ENCODE data around the gene PRELID3B.
"Not testable (repeated sequence)": the region's sequence is repeated elsewhere in the genome, so short reads cannot be mapped to it uniquely, and the experiment has no call there.

Gene PRELID3B

DNA sequence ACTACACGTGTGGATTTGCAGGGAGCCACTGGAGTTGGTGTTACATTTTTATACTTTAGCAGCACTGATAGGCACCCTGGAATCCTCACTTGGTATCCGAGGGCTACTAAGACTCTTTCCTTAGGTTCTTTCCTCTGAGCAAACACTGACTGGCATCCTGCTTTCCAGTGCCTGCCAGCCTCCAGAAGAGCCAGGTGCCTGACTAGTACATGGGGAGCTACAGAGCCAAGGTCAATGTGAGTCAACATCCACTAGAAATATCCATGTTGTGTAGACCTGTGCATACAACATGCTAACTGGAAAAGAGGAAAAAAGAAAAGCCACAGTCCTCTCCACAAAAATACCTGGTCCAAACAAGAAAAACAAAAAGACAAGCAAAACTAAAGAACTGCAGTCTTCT is 17.5 kb downstream of the PRELID3B start:
- DNase-seq: no peak

DNA sequence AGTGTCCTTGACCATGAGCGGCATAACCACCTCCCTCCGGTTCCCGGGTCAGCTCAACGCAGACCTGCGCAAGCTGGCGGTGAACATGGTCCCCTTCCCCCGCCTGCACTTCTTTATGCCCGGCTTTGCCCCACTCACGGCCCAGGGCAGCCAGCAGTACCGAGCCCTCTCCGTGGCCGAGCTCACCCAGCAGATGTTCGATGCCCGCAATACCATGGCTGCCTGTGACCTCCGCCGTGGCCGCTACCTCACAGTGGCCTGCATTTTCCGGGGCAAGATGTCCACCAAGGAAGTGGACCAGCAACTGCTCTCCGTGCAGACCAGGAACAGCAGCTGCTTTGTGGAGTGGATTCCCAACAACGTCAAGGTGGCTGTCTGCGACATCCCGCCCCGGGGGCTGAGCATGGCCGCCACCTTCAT is 18.5 kb downstream of the PRELID3B start:
- no peak for DNase-seq

DNA sequence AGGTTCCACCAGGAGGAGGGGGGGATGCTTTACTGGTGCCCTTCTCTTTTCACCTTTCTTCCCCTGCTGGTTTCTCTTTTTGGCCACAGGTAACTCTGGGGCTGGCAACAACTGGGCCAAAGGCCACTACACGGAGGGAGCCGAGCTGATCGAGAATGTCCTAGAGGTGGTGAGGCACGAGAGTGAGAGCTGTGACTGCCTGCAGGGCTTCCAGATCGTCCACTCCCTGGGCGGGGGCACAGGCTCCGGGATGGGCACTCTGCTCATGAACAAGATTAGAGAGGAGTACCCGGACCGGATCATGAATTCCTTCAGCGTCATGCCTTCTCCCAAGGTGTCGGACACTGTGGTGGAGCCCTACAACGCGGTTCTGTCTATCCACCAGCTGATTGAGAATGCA is 19.0 kb downstream of the PRELID3B start:
- DNase-seq: no peak

DNA sequence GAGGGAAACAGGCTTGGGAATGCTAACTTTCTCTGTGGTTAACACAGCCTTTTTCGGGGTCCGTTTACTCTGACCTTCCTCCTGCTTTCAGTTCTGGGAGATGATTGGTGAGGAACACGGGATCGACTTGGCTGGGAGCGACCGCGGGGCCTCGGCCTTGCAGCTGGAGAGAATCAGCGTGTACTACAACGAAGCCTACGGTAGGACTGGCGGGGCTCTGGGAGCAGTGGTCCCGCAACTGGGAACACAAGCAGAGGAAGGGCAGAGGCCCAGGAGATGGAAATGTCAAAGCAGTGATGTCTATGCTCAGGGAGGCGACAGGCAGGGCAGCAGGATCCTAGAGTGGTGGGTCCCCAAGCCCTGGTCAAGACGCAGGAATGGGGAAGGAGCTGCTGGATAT is 19.8 kb downstream of the PRELID3B start:
- no peak for DNase-seq

DNA sequence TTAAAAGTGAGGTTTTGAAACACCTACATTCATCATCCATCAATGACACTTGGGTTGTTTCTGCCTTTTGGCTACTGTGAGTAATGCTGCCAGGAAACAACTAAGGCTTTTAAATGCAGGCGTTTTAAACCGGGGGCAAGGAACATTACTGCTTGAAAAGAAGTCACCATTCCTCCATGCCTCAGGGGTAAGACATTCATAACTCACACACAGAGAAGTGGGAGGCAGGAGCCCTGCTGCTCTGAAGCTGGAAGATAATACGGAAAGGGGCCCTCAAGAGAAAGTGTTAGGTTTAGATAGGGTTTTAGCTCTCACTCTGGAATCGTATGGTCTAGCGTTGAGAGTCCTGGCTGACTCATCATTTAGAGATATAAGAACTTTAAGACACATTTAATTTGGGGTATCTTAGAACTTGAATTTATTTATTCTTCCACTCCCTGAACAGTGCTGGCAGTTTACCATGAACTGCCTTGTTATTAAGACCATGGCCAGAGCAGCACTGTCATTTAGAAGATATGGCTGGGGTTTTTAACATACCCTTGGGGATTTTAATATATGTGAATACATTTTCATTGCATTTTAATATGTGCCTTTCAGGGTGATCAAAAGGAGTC is 21.5 kb downstream of the PRELID3B start:
- DNase-seq: no peak

DNA sequence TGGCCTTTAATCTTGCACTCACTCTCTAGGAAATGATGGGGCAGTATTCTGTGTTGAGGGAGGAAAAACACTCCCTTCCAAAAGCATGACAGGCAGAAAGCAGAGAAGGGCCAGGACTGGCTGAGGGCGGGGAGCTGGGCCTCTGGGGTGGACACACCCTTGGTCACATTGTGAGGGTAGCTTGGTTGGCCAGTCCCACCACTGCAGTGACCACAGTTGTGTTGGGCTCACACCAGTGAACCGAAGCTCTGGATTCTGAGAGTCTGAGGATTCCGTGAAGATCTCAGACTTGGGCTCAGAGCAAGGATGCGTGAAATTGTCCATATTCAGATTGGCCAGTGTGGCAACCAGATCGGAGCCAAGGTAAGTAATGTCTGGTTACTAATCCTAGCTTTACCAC is 23.4 kb downstream of the PRELID3B start, which contains the start of gene TUBB1:
TUBB1 (plus strand) TSS at position 213 of the 400 bp plus-strand sequence; CDS start at position 307, 94 bp downstream.
- no peak for DNase-seq

DNA sequence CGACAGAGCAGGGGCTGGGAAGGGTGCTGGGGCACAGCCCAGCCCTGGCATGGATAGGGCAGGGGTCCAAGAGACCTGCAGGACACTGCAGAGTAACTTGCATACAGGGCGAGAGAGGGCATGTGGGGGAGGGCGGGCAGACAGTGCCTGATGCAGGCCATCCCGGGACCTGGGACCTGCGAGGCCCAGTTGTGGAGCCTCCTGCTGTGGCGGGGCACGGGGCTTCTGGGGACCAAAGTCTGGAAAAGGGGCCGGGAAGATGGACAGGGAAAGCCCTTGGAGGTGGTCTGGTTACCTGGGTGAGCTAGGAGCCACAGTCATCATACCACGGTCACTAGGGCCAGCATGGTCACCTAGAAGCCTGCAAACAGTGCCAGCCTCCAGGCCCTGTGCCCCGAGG is 23.8 kb downstream of the PRELID3B start:
- DNase-seq: no peak

DNA sequence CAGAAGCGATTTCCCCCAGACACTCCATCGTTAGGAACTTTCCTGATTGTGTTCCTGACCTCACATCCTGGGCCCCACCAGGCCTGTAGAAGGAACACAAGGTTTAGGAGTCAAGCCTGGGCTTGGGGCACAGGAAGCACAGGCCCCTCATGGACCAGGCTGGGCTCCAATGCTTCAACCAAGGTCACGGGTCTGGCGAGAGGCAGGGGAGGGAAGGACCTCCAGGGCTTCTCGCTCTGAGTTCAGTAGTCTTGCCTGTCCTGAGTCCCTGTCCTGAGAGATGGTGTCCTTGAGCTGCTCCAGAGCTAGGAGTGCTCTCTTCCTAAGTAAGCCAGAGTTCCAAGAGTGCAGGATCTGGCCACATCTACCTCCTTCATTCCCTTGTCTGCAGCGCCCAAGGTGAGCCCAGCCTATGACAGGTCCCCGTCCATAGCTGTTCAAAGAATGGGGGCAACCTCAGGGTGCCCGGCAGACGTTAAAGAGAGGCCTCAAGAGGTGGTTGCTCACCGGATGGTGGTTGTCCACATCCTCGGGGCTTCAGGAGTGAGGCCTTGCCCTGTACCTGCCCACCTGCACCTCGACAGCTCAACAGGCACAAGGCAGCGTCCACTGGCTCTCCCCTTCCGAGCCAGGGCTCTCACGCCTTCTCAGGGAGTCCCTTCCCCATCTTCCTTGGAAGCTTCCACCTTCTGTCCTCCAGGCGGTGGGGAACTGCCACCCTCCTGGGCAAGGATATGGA is 24.9 kb downstream of the PRELID3B start:
- DNase-seq: no peak

DNA sequence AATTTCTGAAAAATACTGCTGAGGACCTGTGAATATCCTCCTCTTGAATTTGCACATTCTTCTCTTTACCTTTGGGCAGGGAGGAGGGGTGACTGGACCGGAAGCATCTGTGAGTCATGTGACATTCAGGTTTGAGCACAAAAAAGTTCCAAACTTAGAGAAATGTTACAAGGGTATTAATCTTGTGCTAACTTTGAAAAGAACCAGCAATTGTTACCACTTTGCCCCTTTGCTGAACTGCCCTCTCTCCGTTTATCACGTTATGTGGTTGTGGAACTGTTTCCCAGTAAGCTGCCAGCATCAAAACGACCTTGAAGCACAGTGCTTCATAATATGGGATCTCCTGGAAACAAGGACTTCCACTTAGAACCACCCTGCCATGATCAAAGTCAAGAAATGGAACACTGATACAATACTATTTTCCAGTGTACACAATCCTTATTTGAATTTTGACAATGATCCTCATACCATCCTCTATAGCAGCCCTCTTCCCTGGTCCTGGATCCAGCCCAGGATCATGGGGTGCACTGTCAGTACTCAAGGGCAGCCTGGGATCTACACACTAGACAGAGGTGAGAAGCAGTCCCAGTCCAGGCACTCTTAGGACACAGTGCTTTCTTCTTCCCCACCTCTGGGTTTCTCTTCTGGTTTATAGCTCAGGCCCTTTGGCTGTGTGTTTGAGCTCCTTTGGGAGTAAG is 25.6 kb downstream of the PRELID3B start:
- DNase-seq: no peak

DNA sequence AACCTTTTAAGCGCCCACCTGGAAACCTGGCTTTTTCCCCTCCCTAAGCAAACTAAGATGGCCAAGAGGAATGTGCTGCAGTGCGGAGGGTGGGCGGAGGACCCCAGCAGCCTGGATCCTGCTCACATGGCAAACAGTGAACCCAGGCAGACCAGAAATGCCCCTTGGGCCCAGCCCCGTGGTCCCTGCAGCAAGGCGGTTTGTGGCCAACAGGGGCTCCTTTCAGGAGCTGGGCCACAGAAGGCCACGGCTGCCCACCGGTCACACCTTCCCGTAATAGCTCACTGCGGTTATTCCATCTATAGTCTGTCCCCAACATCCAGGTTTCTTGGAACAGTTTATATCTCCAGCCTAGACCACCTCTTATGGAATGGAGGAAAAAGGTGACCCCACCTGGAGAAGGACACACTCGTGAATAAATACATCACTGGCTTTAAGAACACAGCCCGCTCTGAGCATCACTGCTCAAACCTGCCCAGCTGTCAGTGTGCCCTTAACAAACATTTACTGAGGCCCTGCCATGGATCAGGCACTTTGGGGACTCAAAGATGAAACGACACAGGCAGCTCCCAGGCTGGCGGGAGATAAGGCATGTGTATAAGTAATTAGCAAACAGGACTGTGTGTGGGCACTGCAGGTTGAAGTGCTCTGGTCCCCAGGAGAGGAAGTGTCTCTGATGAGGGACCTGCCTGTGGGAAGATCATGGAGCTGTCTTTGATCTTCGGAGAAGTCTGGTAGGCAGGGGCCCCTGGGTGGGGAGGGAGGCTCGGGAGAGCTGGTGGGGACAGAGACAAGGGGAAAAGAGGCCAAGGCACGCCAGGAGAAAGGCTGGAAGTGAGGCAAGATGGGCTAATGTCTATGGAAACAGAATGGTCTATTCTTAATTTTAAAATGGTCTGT is 26.5 kb downstream of the PRELID3B start:
- DNase-seq: no peak

DNA sequence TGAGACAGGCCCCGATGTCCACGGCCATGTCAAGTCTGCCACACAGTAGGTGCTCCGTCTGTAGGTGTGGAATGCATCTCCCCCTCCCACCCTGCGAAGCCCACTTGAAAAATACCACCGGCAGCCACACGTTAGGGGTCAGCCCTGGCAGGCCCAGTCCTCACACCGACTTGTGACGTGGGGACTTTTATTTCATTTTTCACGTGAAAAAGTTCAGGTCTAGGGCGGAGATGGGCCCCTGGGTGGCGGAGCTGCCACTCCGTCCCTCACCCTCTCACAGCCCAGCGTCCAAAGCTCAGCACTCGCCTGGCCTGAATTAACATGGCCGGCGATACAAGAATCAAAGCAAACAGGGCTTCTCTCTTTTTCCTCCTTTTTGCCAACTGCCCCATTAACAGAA is 27.2 kb downstream of the PRELID3B start:
- no peak for DNase-seq

DNA sequence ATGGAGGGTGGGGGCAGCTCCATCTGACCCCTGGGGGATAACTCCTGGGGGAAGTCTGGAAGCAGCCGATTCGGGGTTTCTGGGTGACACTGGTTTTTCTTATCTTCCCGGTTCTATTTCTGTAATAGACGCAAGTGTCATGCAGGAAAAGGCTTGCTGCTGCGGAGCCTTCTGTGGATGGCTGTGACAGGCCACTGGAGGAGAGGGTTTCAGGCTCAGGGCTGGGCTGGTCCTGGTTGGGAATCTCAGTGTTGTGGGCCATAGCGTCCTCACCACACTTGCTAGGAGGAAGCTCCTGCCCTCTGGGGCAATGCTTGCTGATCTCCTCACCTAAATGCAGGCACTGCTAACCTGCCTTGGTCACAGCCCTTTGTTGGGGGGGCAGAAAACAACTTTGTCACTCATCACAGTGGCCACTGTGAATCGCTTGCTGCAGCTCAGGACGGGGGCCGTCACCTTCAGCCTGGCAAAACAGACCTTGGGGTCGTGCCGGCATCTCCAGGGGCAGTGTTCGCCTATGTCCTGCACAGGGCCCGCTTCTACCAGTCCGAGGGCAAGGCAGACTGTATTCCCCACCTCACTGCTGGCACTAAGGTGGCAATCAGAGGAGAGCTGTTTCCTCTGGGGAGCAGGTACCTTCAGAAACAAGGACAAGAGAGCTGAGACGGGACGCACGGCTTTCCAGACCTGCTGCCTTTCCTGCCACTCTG is 27.8 kb downstream of the PRELID3B start:
- DNase-seq: no peak

DNA sequence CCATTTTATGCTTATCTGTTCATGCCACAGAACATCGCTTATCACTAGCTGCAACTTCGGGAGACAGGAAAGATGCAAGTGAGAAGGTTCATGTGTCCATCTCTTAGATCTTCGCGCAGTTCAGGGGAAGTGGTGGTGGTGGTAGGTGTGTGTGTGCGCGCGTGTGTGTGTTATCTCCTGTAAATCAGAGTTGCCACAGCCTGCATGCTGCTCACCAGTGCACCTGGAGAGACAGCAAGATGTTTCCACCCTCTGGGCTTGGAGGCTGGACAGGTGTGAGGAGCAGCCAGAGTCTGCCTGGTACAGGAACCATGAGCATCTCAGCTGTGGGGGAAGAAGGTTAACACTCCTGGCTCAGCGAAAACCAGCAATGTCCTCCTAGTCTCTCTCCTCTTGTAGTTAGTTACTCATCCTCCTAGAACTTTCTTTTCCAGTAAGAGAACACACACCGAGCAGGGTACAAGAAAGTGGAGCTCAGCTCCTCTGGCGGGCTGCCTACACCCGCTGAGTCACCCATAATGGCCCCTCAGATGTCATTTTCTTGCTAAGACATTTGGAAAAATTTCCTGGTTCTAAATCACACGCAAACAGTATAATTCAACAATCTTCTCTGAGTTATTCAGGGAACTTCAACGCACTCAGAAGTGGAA is 28.5 kb downstream of the PRELID3B start:
- no peak for DNase-seq

DNA sequence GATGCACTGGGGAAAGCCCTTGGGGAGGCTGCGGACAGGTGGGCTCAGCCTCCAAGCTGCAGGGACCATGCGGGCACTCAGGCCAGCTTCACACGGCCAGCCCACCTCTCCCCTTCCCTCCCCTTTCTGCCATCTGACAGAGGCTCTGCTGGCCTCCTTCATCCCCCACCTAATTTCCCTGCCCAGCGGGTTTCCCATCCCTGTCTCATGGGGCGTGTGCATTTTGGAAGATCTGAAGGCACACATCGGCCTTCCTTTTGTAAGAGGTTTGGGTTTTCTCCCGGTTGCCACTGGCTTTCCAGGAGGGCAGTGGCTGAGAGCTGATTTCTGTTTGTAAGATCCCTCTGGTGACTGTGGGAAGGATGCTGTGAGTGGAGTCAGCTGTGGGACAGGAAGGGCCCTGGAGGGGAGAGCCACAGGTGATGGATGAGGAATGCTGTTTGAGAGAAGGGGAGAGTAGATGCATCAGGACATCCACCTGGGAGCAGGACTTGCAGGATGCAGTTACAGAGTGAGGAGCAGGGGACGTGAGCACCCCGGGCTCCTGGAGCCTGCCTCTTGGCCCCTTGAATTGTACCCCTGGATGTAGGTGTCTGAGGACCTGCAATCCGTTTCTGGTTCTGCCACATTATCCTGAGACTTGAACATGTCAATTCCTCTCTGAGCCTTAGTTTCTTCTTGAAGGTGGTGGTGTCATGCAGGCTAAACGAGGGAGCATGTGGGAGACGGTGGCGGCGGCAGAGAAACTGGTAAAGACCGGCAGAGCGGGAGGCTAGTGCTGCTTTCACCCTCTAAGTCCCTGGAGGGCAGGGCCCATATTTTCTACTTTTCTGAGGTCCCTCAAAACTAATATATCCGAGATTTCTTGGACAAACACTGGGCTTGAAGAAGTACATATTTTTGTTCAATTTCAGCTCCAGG is 29.3 kb downstream of the PRELID3B start:
- no peak for DNase-seq

DNA sequence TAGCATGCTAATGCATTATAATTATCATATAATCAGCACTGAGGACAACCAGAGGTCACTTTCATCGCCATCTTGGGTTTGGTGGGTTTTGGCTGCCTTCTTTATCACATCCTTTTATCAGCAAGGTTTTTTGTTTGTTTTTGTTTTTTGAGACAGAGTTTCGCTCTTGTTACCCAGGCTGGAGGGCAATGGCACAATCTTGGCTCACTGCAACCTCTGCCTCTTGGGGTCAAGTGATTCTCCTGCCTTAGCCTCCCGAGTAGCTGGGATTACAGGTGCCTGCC is 30.8 kb downstream of the PRELID3B start:
- not testable (repeated sequence) for DNase-seq

DNA sequence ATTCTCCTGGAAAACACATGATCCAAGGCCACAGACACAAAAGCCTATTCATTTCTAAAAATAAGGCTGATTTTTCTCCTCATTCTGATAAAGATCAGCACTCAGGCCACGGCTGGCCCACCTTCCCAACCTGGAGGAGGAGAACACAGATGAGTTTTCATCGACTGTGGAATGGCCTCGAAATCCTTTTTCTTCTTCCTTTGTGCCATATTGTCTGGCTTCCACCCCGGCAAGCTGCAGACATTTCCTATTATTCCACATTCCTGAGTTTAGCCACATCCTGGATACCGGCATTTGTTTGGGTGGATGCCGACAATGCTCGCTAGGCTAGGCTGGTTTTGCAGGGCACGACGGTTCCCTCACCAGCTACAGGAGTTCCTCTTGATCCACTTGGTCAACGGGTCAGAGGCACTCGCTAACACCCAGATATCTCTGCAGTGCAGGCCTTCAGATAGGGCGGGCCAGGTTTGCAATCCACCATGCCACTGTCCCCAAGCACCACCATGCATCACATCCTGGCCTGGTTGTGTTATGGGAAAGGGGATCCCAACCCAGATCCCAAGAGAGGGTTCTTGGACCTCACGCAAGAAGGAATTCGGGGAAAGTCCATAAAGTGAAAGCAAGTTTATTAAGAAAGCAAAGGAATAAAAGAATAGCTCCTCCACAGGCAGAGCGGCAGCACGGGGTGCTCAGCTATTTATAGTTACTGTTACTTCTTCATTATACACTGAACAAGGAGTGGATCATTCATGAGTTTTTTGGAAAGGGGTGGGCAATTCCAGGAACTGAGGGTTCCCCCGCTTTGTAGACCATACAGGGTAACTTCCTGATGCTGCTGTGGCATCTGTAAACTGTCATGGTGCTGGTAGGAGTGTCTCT is 31.4 kb downstream of the PRELID3B start:
- DNase-seq: no peak

DNA sequence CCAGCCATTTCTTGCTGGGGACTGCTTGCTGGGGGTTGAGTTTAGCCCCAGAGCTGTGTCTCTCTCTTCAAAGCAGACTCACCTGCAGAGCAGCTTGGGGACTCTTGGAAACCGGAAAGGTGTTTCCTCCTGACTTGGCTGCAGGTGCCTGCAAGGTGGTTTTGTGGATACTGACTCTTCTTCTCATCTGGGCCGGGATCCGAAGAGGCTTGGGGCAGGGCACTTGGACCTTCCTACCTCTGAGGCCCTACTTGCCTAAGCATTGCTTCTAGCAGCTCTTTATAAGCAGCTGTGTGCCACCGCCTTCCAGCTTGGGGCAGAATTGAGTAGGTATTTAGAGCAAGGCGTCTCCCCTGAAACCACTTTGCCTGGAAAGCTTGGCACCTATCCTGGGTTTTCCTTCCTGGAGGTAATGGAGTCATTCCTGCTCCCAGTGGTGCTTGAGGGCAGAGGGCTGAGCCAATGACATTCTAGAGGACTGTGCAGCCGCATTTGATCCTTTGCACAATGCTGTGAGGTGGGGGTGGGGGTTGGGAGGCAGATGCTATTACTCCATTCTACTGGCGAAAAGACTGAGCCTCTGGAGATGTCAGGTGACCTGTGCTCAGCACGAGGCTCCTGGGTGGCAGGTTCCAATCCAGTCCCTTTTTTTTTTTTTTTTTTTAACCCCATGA is 32.1 kb downstream of the PRELID3B start:
- no peak for DNase-seq

DNA sequence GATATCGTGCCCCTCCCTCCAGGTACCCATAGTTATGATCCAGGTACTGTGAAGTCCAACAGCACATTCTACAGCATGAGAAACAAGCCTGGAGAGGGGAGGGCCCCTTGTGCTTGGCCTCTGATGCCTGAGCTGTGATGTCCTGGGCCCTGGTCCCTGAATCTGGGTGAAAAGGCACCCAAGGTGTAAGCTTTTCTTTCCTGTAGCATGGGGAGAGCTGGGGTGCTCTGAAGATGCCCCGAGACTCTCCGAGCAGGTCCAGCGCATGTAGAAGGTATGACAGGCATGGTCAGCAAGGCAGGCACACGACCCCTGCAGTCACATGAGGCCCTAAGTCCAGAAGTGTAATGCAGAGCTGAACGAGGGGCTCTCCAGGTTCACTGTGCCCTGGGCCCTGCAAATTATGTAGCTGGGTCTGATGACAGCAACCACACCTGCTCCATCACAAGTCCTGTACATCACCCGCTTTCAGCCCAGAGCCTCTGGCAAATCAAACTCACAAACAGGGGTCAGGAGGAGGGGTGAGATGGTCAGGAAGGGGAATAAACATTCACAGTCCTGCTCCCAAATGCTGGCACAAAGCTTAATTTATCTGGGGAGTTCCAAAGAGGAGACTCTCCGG is 33.8 kb downstream of the PRELID3B start:
- DNase-seq: no peak

All from NCI-H1417 treated with DMSO at 0.1 percent for 48 hours (cell line).